GM21529 (cell line): Measurements from ENCODE around the gene MMRN1.

Experiments
- ATAC-seq: cut with Tn5 transposase; IDR thresholded peaks from one replicate; pipeline ENCODE4 v1.9.1; 2021; ENCODE audit not compliant: unreplicated experiment

MMRN1 gene

DNA sequence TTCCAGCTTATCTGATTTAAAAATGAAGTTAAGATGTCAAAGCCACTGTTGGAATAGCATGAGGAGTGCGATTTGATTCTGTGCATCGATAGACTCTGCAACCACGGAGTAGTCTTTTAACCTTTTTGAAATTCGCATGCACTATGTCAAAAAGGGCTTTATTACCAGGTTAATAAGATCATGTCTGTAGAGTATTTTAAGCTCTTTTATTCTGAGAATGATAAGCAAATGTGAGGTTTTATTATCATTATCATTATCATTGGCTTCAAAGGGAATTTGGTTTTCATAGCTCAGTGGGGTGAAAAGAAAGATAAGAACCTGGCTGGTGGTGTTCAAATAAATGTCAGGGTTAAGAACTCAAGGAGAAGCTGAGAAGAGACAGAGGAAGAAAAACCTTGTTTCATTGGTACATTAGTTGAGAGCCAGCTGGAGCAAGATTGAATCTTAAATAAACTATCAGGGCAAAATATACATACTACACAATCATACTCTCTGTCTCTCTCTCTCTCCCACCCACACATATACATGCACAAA is 102.6 kb downstream of the MMRN1 start:
- ATAC-seq: no peak

- no peak for ATAC-seq
Observed at GRCh38 chr4:89998469-89999011, 103.9 kb downstream of the MMRN1 start.

DNA sequence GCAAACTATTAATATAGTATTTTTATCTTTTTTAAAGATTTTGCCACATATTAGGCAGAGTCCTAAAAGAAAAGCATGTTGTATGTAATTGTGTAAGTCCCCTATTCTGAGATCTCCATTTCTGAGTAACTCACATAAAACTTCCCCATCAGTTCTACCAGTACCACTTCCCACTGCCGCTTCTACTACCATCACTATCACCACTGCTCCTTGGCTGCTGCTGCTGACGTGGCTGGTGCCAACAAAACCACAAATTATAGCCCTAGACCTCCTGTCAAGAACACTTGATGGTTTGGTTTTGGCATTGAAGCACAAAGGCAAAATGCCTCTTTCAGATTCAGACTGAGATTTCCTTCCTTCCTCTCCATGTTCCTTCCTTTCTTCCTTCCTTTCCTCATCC is 106.4 kb downstream of the MMRN1 start:
- no peak for ATAC-seq

- ATAC-seq: no peak
Observed at GRCh38 chr4:90002441-90003062, 107.9 kb downstream of the MMRN1 start.
